ENCODE results near the gene DNMBP.
"Not testable (repeated sequence)": the region's sequence is repeated elsewhere in the genome, so short reads cannot be mapped to it uniquely, and the experiment has no call there.

The DNMBP gene

DNA sequence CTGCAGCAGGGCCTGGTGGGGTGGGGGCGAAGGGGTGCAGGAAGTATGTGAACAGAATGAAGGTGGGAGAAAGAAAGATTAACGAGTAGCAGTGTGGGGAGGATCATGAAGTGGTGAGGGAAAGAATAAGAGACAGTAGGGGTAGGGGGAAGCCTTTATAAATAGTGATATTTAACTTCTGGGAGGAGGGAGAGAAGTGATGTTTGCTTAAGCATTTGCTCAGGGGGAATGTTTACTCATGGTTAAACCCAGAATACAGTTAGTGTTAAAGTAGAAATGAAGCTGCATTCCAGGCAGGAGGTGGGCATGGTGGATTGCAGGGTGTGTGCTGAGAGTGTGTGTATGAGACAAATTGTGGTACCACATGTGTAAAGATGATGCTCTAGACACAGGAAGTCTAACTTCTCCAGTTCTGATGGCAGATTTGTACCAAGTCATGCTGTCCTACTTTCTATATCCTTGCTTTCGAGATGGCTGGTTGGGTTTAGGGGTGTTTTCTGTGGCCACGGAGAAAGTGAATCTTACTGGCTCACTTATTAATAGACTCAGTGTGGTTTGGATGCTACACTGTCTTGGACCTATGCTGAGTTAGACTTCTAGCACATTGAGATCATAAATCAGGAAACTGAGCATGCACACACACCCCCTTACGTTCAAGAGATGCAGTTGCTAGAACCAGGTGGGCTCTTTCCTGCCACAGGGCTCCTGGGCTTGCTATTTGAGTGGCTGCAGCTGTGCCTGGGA is 10.6 kb upstream of the DNMBP start:
- DNase-seq (ENCODE audit: low read depth in 3 of 3): no peak

DNA sequence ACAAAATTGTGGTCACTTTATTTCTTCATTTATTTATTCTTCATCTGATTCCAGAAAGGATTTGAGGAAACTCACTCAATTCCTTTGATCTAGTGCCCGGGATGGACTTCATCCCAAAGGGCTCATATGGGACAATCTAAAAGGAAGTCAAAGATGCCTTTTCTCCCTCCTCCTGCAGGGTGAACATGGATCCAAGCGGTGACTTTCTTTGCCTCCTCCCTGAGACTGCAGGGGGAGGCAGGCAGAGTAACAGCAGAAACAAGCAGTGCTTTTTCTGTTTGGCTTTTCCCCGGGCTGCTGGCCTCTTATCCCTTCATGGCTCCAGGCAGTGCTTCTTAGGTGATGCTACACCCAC is 10.0 kb upstream of the DNMBP start:
- no peak for DNase-seq (ENCODE audit: low read depth in 3 of 3)

DNA sequence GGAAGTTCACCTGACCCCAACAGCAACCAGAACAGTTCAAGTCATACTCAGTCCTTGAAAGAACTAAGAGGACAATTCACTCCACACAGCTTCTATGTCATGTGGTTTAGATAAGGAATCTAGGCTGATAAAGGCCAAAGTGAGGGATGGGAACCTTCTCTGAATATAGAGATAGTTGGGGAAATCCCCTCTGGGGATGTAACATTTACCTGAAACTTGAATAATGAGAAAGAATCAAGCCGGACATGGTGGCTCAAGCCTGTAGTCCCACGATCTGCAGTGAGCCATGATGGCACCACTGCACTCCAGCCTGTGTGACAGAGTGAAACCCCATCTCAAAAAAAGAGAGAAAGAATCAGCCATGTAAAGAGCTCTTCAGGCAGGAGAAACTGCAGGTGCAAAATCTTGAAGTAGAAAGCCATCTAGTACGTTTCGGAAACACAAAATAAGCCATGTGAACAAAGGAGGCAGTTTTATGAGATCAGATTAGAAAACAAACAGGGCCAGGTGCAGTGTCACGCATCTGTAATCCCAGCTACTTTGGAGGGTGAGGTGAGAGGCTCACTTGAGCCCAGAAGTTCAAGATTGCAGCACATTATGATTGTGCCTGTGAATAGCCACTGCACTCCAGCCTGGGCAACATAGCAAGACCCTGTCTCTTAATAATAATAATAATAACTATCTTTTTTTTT is 4.5 kb upstream of the DNMBP start:
- DNase-seq (ENCODE audit: low read depth in 3 of 3): no peak

- DNase-seq (ENCODE audit: low read depth in 3 of 3): no peak
Measured at GRCh38 chr10:100013621-100014020, 3.9 kb upstream of the DNMBP start.

DNA sequence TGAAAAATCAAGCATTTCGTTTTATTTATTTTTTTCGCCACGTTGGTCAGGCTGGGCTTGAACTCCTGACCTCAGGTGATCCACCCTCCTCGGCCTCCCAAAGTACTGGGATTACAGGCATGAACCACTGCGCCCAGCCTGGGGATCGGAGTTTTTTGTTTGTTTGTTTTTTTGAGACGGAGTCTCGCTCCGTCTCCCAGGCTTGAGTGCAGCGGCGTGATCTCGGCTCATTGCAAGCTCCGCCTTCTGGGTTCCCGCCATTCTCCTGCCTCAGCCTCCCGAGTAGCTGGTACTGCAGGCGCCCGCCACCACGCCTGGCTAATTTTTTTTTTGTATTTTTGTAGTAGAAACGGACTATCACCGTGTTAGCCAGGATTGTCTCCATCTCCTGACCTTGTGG is 2.2 kb upstream of the DNMBP start:
- DNase-seq (ENCODE audit: low read depth in 3 of 3): not testable (repeated sequence)

DNA sequence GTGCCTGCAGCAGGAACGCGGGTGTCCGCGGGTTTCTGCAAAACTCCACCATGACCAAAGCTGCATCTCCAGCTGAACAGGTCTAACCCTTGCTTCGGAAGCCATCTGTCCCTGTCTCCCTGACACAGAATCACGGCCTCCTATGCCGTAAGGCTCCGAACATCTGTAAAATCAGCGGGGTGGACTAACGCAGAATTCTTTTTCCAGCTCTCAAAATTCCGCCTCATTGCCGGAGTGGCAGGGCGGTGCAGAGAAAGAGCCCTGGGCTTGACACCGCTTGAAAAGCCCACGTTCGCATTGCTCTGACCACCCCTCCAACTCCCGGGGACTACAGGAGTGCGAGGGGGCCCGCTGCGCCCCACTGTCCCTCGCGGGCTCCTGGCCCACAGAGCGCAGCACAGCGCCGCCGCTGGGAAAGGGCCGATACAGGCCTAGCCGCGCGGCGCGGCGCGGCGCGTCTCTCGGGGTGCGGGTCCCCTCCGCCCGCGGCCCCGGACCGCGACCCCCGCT is 409 bp downstream of the DNMBP start:
- DNase-seq (ENCODE audit: low read depth in 3 of 3): peak in 1 of 3 donors; percentile 21

GRCh38 chr10:100008708-100009282 is 952 bp downstream of the DNMBP start:
- DNase-seq (ENCODE audit: low read depth in 3 of 3): no peak

DNA sequence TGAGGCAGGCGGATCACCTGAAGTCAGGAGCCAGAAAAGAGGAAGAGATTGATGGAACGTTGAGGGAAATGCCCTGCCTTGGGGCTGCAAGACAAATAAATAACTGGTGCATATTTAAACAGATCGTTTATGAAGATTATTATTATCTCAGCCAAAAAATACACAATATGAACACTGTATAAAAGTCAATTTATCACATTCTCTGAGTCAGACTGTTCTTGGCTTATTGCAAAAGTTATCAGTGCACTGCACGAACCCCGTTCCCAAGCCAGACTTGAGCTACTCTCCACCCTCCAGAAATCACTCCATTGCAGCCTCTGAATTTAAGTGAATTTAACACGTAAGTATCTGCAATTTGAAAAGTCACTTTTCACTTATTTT is 1.6 kb downstream of the DNMBP start:
- no peak for DNase-seq (ENCODE audit: low read depth in 3 of 3)

DNA sequence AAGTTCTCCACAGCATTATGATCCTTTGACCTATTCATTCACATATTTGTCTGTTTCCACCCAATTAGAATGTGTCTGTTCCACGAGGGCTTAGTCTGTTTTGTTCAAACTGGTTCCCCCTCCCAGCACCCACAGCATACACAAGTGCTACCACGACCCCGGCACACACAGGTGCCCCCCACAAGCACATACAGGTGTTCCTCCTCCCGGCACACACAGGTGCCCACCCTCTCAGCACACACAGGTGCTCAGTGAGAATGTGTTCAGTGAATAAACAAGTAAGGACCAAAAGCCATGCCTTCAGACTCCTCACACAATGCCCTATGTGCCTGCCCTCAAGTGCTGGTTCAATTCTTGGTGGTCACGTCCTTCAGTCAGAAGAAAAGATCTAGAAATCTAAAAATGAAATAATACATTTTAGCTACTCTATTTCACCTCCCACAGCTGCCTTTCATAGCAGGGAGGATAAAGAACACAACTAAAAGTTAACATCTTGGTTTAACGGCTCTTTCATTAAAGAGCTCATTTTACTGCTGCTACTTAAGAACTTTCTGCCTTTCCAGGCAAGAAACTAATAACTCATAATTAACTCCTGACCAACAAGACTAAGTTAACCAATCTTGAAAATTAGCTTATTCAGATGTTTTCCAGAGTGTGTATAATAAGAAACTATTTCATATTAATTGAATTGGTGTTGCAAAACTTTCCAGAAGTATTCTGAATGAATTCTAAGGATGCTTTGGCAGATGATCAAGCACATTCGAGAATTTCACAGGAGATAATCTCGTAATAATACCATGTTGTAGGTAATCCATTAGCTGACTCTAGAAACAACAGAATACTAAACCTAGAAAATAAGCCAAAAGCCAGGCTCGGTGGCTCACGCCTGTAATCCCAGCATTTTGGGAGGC is 2.3 kb downstream of the DNMBP start:
- DNase-seq (ENCODE audit: low read depth in 3 of 3): no peak

- peak in 1 of 3 donors; percentile 4 for DNase-seq (ENCODE audit: low read depth in 3 of 3)
Measured at GRCh38 chr10:100006243-100006886, 3.4 kb downstream of the DNMBP start.

DNA sequence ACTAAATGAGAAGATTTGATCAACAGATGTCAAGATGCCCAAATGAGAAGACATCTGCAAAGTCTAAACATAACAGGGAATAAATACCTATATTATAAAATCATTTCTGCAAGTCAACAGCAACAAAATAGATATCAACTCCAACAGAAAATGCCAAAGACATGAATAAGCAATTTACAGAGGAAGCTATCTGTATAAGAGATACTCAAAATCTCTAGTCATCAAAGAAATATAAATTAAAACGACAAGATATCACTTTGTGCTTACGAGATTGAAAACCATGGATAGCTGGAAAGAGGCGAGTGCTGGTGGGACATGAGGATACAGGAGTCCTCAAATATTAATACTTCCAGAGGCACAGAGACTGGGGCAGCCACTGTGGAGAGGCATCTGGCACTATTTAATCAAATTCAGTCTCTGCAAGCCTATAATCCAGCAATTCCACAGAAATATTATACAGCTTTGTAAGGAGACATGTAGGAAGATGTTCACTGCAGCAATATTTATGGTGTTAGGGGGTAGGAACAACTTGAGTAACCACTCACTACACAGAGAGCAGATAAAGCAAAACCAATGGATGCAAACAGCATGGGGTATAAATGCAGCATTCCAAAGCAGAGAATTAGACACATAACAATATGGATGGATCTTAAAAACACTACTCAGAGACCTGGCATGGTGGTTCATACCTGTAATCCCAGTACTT is 4.8 kb downstream of the DNMBP start:
- DNase-seq (ENCODE audit: low read depth in 3 of 3): no peak

GRCh38 chr10:100000109-100000644 is 9.6 kb downstream of the DNMBP start:
- DNase-seq (ENCODE audit: low read depth in 3 of 3): no peak

- DNase-seq (ENCODE audit: low read depth in 3 of 3): no peak
Measured at GRCh38 chr10:99999319-100000108, 10.2 kb downstream of the DNMBP start.

- no peak for DNase-seq (ENCODE audit: low read depth in 3 of 3)
Measured at GRCh38 chr10:99998889-99999288, 10.9 kb downstream of the DNMBP start.

- DNase-seq (ENCODE audit: low read depth in 3 of 3): no peak
Measured at GRCh38 chr10:99996671-99997648, 12.8 kb downstream of the DNMBP start.

DNA sequence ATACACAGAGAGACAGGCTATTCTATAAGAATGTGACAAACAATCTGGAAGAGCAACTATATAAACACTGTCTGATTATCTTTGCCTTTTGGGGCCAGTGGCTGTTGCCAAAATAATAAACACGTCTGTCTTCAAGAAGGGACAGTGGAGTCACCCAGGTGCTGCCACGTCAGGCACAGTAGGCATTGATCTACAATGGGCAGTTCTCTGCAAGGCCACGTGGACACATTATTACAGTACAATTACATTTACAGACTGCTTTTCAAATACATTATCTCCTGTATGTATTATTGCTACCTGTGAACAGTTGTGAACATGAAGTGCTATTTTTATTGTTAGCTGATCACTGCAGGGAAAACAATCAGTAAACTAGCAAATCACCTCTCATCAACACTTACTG is 14.0 kb downstream of the DNMBP start:
- no peak for DNase-seq (ENCODE audit: low read depth in 3 of 3)

- no peak for DNase-seq (ENCODE audit: low read depth in 3 of 3)
Measured at GRCh38 chr10:99995269-99995668, 14.5 kb downstream of the DNMBP start.

- no peak for DNase-seq (ENCODE audit: low read depth in 3 of 3)
Measured at GRCh38 chr10:99994801-99995200, 14.9 kb downstream of the DNMBP start.

Measured in stimulated activated CD4-positive, alpha-beta T cell treated with anti-CD3 and anti-CD28 coated beads, TNF-alpha, amount 100 ng/mL, for 48 hours (primary cell).